Peyer's patch (tissue), 4 donors: ENCODE measurements around the gene G2E3.

ENCODE experiments used
- CTCF ChIP-seq, 6 experiments: fragments of 450-650 bp in 4 of 6; fragments of 200-600 bp in 2 of 6; sonication (generic) in 1 of 6; IDR thresholded peaks; one replicate each; pipeline ENCODE4 v1.5.1; 2017 to 2019; ENCODE audit warnings: antibody characterized with exemption in 6 of 6, mild to moderate bottlenecking in 3 of 6, moderate library complexity in 1 of 6
- POLR2A ChIP-seq, 2 donors: fragments of 450-650 bp; IDR thresholded peaks; one replicate each; pipeline ENCODE4 v1.5.1; 2017; ENCODE audit warnings: antibody characterized with exemption in 2 of 2, mild to moderate bottlenecking in 2 of 2, moderate library complexity in 2 of 2

- no peak for TF ChIP-seq CTCF (IDR thresholded peaks at IDR 0.05)
- TF ChIP-seq POLR2A (IDR thresholded peaks at IDR 0.05): no peak
Observed at GRCh38 chr14:30558362-30558674, 640 bp upstream of the G2E3 start.
